Islet precursor cell (in vitro differentiated cells): ENCODE data around the gene GPRC5C.

Source experiments
- DNase-seq: peaks from one replicate; pipeline ENCODE4 v3.0.0-alpha.2; 2018

The GPRC5C gene

DNA sequence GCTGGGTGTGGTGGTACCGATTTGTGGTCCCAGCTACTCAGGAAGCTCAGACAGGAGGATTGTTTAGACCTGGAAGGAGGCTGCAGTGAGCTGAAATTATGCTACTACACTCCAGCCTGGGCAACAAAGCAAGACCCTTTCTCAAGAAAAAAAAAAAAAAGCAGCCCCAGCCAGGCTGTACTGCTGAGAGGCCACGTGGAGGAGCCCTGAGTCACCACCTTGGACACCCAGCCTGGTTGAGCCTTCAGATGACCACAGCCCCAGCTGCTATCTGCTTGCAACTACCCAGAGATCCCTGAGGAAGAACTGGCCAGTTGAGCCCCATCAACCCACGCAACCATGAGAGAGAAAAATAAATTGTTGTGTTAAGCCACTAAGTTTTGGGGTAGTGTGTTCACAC is 23.6 kb upstream of the GPRC5C start:
- DNase-seq, result peak; percentile 91

- no peak for DNase-seq
Observed at GRCh38 chr17:74408815-74409214, 23.1 kb upstream of the GPRC5C start.

DNA sequence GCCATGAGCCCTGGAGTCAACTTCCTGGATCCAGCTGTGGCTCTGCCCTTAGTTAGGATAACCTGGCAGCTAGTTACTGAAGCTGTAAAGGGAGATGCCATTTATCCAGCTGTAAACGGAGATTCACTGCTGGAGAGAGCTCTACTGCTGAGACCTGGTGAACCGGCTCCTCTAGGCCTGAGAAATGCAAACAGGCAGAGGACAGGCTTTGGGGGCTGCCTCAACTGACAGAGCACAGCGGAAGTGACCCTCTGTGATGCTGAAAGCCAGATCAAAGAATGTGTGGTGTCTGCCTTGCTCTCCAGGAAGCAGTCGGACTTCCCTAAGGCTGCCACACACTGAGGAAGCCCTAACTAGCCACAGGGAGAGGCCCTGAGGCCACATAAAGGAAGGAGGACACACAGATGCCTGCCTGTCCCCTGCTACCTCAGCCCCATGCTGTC is 21.9 kb upstream of the GPRC5C start:
- peak; percentile 83 for DNase-seq

DNA sequence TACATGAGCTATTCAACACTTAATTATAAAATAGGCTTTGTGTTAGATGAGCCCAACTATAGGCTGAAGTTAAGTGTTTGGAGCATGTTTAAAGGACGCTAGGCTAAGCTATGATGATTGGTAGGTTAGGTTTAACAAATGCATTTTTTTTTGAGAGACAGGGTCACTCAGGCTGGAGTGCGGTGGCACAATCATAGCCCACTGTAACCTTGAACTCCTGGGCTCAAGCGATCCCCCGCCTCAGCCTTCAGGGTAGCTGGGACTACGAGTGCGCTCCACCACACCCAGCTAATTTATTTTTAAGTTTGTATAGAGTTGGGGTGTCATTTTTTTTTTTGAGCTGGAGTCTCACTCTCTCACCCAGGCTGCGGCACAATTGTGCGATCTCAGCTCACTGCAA is 19.3 kb upstream of the GPRC5C start:
- DNase-seq, result no peak

- no peak for DNase-seq
Observed at GRCh38 chr17:74413491-74413890, 18.4 kb upstream of the GPRC5C start.

DNA sequence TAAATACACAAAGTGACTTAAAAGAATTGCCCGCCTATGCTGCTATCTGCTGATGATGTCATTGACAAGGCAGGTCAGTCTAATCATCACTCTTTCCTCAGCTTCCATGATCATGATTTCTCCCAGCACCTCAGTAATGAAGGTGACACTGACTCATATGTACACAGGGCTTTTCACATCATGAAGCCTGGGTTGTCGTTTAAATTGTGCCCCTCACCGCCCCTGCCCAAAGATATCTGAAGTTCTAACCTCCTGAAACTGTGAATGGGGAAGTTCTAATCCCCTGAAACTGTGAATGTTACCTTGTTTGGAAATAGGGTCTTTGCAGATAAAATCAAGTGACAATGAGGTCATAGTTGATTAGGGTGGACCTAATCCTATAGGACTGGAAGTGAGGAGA is 17.4 kb upstream of the GPRC5C start:
- DNase-seq, result peak; percentile 56

- DNase-seq, result no peak
Observed at GRCh38 chr17:74415608-74416396, 16.1 kb upstream of the GPRC5C start.

DNA sequence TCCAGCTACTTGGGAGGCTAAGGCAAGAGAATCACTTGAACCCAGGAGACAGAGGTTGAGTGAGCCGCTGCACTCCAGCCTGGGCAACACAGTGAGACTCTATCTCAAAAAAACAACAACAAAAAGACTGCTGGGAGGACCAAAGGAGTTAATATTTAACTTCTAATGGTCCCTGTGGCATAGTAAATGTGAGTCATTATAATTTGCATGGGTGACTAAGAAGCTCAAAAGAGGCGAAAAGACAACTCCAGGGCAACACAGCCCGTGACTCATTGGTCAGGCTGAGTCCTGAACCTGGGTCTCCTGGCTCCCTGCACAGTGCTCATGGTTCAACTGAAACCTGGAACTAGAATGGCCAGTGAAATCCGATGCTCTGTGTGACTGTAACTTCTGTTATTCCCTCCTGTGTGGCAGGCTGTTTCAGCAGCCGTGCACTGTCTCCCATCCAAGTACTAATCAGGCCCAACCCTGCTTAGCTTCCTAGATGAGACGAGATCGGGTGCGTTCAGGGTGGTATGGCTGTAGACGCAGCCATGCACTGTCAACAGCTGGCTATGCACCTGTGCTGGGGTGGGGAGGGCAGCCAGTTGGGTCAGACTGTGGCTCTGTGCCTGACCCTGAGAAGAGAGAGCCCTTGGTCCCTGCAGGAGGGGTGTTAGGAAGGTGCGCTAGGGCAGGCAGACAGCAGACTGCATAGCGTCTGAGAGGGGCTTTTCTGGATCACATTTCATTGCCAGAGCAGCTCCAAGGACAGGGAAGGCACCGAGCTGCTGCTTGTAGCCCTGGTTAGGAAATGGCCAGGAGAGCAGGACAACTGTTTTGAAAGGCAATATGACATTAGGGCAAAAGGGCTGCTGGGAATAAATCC is 14.5 kb upstream of the GPRC5C start:
- DNase-seq, result peak; percentile 89

DNA sequence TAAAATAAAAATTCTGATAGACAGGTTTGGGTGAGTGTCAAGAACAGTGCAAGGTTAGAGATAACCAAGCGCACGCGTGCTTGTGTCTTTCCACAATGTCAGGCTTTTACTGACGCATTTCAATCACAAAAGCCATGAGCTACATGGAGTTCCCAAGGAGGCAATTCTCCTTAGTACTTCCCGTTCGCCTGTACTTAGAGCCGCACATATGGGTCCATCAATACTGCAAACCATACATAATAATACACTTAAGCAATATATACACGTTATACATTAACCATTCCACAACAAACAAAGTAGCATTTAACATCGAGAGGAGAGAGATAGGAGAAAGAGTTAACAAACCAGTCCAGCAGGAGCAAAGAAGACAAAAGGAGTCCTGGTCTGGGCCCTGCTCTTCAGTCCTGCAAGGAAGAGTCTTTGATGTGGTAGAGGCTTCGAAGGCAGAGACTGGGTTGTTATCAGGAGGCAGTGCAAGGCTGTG is 11.9 kb upstream of the GPRC5C start:
- peak; percentile 93 for DNase-seq

DNA sequence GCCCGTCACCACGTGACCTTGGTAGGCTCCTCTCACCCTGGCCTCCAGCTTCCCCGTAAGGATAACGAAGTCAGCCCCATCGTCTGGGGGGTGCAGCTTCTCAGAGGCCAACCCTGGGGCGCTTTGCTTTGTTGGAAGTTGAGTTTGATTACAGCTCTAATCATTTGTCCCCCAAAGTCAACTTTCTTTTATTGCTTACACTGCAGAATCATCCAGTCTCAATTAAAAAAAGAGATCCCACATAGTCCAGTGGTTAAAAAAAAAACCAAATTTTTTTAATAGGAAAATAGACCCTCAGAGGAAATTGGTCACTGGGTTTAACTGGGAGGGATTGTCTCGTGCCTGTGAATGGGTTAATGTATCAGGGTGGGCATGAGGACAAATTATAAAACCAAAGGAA is 7.8 kb upstream of the GPRC5C start:
- no peak for DNase-seq

- DNase-seq, result peak; percentile 56
Observed at GRCh38 chr17:74424657-74425056, 7.2 kb upstream of the GPRC5C start.

DNA sequence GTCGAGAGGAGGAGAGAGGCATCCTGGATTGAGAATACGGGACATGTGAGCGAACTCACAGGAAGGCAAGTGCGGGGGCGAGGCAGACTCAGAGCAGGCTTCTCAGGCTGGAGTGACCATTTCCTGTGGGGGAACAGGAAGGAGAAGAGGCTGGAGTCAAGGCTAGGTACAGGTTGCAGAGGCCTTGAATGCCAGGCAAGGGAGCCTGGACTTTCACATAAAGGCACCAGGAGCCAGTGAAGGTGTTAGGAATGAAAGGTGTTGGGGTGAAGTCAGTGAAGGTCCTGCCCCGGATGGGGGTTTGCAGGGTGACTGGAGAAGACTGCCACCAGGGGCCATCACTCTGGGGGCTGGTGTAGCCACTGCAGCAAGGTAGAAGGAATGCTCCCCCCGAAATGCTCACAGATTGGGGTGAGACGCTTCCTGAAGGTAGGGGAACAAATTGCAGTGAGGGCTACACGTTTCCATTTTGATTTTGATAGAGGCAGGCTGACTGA is 5.3 kb upstream of the GPRC5C start:
- DNase-seq, result no peak

DNA sequence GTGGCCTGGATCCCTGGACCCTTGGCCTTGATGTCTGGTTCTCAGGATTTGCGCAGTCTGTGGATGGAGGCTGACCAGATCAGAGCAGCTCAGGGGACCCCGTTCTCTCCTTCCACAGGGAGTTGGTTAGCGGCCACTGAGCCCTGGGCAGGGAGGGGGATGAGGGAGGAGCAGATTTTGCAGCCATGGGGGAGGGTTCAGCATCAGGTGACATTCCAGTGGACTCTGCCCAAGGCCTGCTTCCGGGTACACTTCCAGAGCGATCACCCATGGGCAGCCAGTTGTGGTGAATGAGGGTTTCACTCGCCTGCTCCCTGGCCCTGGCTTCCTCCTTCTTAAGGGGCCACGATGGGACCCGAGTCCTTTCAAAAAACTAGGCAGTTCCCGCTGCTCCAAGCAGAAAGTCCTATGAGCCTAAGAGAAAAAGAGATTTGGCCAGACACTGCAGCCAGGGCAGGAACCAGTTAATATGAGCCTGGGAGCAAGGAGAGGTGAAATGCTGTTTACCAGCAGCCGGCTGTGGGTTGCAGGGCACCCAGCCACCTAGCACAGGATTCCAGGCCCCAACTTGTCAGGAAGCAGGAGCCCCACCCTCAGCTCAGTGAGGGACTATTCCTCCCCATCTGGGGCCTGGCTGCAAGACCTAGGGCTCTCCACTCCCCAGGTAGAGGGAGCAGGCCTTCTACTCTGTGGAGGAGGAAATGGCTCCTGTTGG is 4.7 kb upstream of the GPRC5C start:
- DNase-seq, result peak; percentile 66

DNA sequence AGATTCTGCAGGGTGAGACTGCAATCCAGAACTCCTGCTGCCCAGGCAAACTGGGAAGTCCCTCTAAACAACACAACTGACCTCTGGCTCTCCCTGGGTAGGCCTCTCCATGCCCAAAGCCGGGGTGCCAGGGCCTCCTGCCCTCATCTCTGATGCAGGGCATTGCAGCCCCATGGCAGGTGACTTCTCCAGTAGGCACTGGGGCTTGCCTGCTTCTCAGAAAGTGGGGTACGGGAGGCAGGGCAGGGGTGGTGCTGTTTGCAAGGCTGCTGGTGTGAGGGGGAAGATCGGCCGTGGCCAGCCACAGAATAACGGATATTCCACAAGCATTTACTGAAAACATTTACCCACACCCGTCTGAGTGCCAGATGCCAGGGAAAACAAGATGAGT is 4.1 kb upstream of the GPRC5C start:
- DNase-seq, result no peak

GRCh38 chr17:74429604-74430384 is 2.1 kb upstream of the GPRC5C start:
- peak; percentile 72 for DNase-seq

DNA sequence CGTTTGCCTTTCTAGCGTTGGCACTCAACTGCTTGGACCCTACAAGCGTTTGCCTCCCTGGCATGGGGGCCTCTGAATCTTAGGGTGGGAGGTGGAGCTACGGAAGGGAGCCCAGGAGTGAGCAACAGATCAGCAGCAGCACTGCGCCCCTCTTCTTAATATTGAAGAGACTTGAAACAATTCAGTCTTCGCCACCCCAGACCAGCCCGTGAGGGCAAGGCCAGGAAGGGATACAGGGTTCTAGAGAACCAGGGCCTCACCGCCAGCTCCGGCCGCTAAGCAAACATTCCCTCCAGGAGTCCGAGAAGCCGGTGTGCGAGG is 1.5 kb upstream of the GPRC5C start:
- peak; percentile 66 for DNase-seq

DNA sequence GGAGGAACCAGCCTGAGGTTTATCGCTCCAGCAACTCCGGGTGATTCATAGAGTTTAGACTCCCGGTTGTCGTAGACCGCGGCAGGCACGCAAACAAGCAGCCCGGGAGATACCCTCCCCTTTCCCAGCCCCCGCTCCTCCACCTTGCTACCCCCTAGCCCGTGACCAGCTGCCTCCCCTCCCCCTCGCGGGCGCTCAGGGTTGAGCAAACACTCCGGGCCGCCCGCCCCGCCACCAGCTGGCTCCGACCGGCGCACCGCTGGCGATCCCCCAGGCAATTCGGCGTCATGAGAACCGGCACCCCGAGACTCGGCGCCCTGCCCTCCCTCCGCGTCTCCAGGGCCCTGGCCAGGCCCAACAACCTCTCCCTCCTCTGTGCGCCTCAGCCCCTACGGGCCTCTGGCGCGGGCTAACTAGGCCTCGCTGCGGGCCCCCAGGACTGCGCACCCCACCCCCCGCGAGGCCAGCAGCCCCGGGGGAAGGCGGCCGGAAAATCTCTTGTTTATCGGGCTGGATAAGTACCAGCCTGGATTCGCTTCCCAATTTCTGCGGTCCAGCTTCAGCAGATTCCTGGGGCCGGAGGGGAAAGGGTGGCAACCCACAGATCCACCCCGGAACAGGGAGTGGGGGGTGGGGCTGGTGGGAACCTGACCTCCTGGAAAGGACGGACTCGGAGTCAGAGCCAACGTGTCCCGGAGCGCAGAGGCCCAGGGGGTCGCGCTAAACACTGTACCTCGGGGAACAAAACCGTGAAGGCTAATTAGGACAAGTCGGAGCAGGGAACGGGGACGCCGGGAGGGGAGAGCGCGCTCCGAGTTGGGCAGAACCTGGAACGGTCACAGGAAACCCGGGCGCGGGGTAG is 951 bp upstream of the GPRC5C start:
- peak; percentile 97 for DNase-seq

GRCh38 chr17:74432424-74432690 is 469 bp downstream of the GPRC5C start:
- no peak for DNase-seq

GRCh38 chr17:74432766-74433391 is 991 bp downstream of the GPRC5C start:
- DNase-seq, result peak; percentile 69

GRCh38 chr17:74433421-74434121 is 1.7 kb downstream of the GPRC5C start:
- peak; percentile 87 for DNase-seq
